ENCODE results near the gene MFAP4. TPM values are rescaled to one million over a fixed set of nuclear protein-coding genes. Genes with fewer than 3 reads are reported as not detected.

The MFAP4 gene
- total and polyA plus RNA-seq, 4 donors = 27.0 to 137 (median 42.9) TPM

GRCh38 chr17:19345486-19346350 lies 41.3 kb downstream of the MFAP4 start:
- Histone ChIP-seq H3K36me3 (ENCODE audit: control insufficient read depth, insufficient read depth, low read length) (peaks cover 54% of the 10 kb centered on the region), H3K27ac (ENCODE audit: low read depth, low read length) (no peak overlapping the region), H3K9me3 (ENCODE audit: control insufficient read depth, insufficient read depth, low read length) (no peaks in the 10 kb centered on the region), H3K4me1 (ENCODE audit: control insufficient read depth, insufficient read depth, low read length) (peaks cover 52% of the 10 kb centered on the region), H3K4me3 (ENCODE audit: low read depth, low read length) (no peak overlapping the region), H3K27me3 (ENCODE audit: control insufficient read depth, insufficient read depth, low read length) (no peaks in the 10 kb centered on the region)
- WGBS (ENCODE audit: insufficient coverage) = 90% methylated on average over 9 of the region's 13 CpGs
- DNase-seq (ENCODE audit: low read depth in 4 of 6, low spot score in 6 of 6) = no peak

- Histone ChIP-seq H3K27ac (ENCODE audit: low read depth, low read length) (no peak overlapping the region), H3K27me3 (ENCODE audit: control insufficient read depth, insufficient read depth, low read length) (no peaks in the 10 kb centered on the region), H3K9me3 (ENCODE audit: control insufficient read depth, insufficient read depth, low read length) (no peaks in the 10 kb centered on the region), H3K36me3 (ENCODE audit: control insufficient read depth, insufficient read depth, low read length) (peaks cover 55% of the 10 kb centered on the region), H3K4me3 (ENCODE audit: low read depth, low read length) (no peak overlapping the region), H3K4me1 (ENCODE audit: control insufficient read depth, insufficient read depth, low read length) (peaks cover 52% of the 10 kb centered on the region)
- 91% methylated on average over 7 of the region's 7 CpGs for WGBS (ENCODE audit: insufficient coverage)
- DNase-seq (ENCODE audit: low read depth in 4 of 6, low spot score in 6 of 6) = no peak
Measured at GRCh38 chr17:19345067-19345460, 41.9 kb downstream of the MFAP4 start.

- no peaks in the 10 kb centered on the region for H3K27me3 ChIP-seq (ENCODE audit: control insufficient read depth, insufficient read depth, low read length)
- H3K36me3 ChIP-seq (ENCODE audit: control insufficient read depth, insufficient read depth, low read length) = peaks cover 58% of the 10 kb centered on the region
- H3K27ac ChIP-seq (ENCODE audit: low read depth, low read length) = no peak overlapping the region
- peaks cover 52% of the 10 kb centered on the region for H3K4me1 ChIP-seq (ENCODE audit: control insufficient read depth, insufficient read depth, low read length)
- WGBS (ENCODE audit: insufficient coverage) = 90% methylated on average over 29 of the region's 40 CpGs
- DNase-seq (ENCODE audit: low read depth in 4 of 6, low spot score in 6 of 6) = no peak
- H3K4me3 ChIP-seq (ENCODE audit: low read depth, low read length) = no peak overlapping the region
- H3K9me3 ChIP-seq (ENCODE audit: control insufficient read depth, insufficient read depth, low read length) = no peaks in the 10 kb centered on the region
Measured at GRCh38 chr17:19344311-19345066, 42.5 kb downstream of the MFAP4 start.

- Histone ChIP-seq H3K36me3 (ENCODE audit: control insufficient read depth, insufficient read depth, low read length) (peaks cover 55% of the 10 kb centered on the region), H3K9me3 (ENCODE audit: control insufficient read depth, insufficient read depth, low read length) (no peaks in the 10 kb centered on the region), H3K4me3 (ENCODE audit: low read depth, low read length) (no peak overlapping the region), H3K27ac (ENCODE audit: low read depth, low read length) (peak overlapping the region; percentile 33), H3K27me3 (ENCODE audit: control insufficient read depth, insufficient read depth, low read length) (no peaks in the 10 kb centered on the region), H3K4me1 (ENCODE audit: control insufficient read depth, insufficient read depth, low read length) (peaks cover 52% of the 10 kb centered on the region)
- no peak for DNase-seq (ENCODE audit: low read depth in 4 of 6, low spot score in 6 of 6)
- WGBS (ENCODE audit: insufficient coverage) = 83% methylated on average over 11 of the region's 13 CpGs
Measured at GRCh38 chr17:19343671-19344151, 43.3 kb downstream of the MFAP4 start.

GRCh38 chr17:19343256-19343630 lies 43.7 kb downstream of the MFAP4 start:
- Histone ChIP-seq H3K27ac (ENCODE audit: low read depth, low read length) (no peak overlapping the region), H3K9me3 (ENCODE audit: control insufficient read depth, insufficient read depth, low read length) (no peaks in the 10 kb centered on the region), H3K4me3 (ENCODE audit: low read depth, low read length) (no peak overlapping the region), H3K4me1 (ENCODE audit: control insufficient read depth, insufficient read depth, low read length) (peaks cover 57% of the 10 kb centered on the region), H3K36me3 (ENCODE audit: control insufficient read depth, insufficient read depth, low read length) (peaks cover 55% of the 10 kb centered on the region), H3K27me3 (ENCODE audit: control insufficient read depth, insufficient read depth, low read length) (no peaks in the 10 kb centered on the region)
- WGBS (ENCODE audit: insufficient coverage) = 92% methylated on average over 7 of the region's 7 CpGs
- DNase-seq (ENCODE audit: low read depth in 4 of 6, low spot score in 6 of 6) = no peak

GRCh38 chr17:19342611-19343255 lies 44.3 kb downstream of the MFAP4 start:
- peaks cover 60% of the 10 kb centered on the region for H3K4me1 ChIP-seq (ENCODE audit: control insufficient read depth, insufficient read depth, low read length)
- H3K27ac ChIP-seq (ENCODE audit: low read depth, low read length) = no peak overlapping the region
- peaks cover 57% of the 10 kb centered on the region for H3K36me3 ChIP-seq (ENCODE audit: control insufficient read depth, insufficient read depth, low read length)
- H3K4me3 ChIP-seq (ENCODE audit: low read depth, low read length) = no peak overlapping the region
- WGBS (ENCODE audit: insufficient coverage) = 70% methylated on average over 2 of the region's 7 CpGs
- no peaks in the 10 kb centered on the region for H3K27me3 ChIP-seq (ENCODE audit: control insufficient read depth, insufficient read depth, low read length)
- no peak for DNase-seq (ENCODE audit: low read depth in 4 of 6, low spot score in 6 of 6)
- no peaks in the 10 kb centered on the region for H3K9me3 ChIP-seq (ENCODE audit: control insufficient read depth, insufficient read depth, low read length)

- Histone ChIP-seq H3K27ac (ENCODE audit: low read depth, low read length) (no peak overlapping the region), H3K27me3 (ENCODE audit: control insufficient read depth, insufficient read depth, low read length) (no peaks in the 10 kb centered on the region), H3K4me3 (ENCODE audit: low read depth, low read length) (no peak overlapping the region), H3K4me1 (ENCODE audit: control insufficient read depth, insufficient read depth, low read length) (peaks cover 58% of the 10 kb centered on the region), H3K36me3 (ENCODE audit: control insufficient read depth, insufficient read depth, low read length) (peaks cover 55% of the 10 kb centered on the region), H3K9me3 (ENCODE audit: control insufficient read depth, insufficient read depth, low read length) (no peaks in the 10 kb centered on the region)
- 56% methylated on average over 20 of the region's 20 CpGs for whole genome bisulfite sequencing (ENCODE audit: insufficient coverage)
- no peak for DNase-seq (ENCODE audit: low read depth in 4 of 6, low spot score in 6 of 6)
Measured at GRCh38 chr17:19341641-19342610, 45.1 kb downstream of the MFAP4 start.

- Histone ChIP-seq H3K36me3 (ENCODE audit: control insufficient read depth, insufficient read depth, low read length) (peaks cover 56% of the 10 kb centered on the region), H3K27me3 (ENCODE audit: control insufficient read depth, insufficient read depth, low read length) (no peaks in the 10 kb centered on the region), H3K9me3 (ENCODE audit: control insufficient read depth, insufficient read depth, low read length) (no peaks in the 10 kb centered on the region), H3K4me1 (ENCODE audit: control insufficient read depth, insufficient read depth, low read length) (peaks cover 59% of the 10 kb centered on the region), H3K4me3 (ENCODE audit: low read depth, low read length) (no peak overlapping the region), H3K27ac (ENCODE audit: low read depth, low read length) (no peak overlapping the region)
- 85% methylated on average over 7 of the region's 7 CpGs for WGBS (ENCODE audit: insufficient coverage)
- DNase-seq (ENCODE audit: low read depth in 4 of 6, low spot score in 6 of 6) = no peak
Measured at GRCh38 chr17:19341211-19341631, 45.8 kb downstream of the MFAP4 start.

All from spinal cord (tissue), 10 donors.